Kidney epithelial cell (primary cell): ENCODE results near the gene CD177. TPM values are rescaled to one million over a fixed set of nuclear protein-coding genes. Genes with fewer than 3 reads are reported as not detected.
"Not testable (repeated sequence)": the region's sequence is repeated elsewhere in the genome, so short reads cannot be mapped to it uniquely, and the experiment has no call there.

Source experiments
- DNase-seq: peaks from one replicate; pipeline ENCODE4 v3.0.0-alpha.2; 2010; ENCODE audit warnings: low read depth
- H3K27me3 ChIP-seq: 2 replicates; pipeline ENCODE4 v1.6.0; 2011; ENCODE audit warnings: low read length; ENCODE audit not compliant: control insufficient read depth, insufficient read depth
- H3K36me3 ChIP-seq: 2 replicates; pipeline ENCODE4 v1.5.1; 2011; ENCODE audit warnings: low read length; ENCODE audit not compliant: control insufficient read depth, insufficient read depth
- H3K4me3 ChIP-seq: 2 replicates; pipeline ENCODE4 v1.5.1; 2011; ENCODE audit warnings: low read depth, mild to moderate bottlenecking, control low read depth, low read length
- total RNA-seq: library from RNA; depleted of rRNA; stranded (reverse); fragments of >200 nt; gene quantifications from 2 replicates; pipeline ENCODE4 v1.2.3, GENCODE V29; 2015
- TF ChIP-seq, protein P1 (sequence below): IDR thresholded peaks from 2 replicates; pipeline ENCODE4 v1.5.1; 2011; ENCODE audit warnings: mild to moderate bottlenecking, moderate library complexity, low read length, control low read depth, inconsistent platforms; ENCODE audit not compliant: insufficient read depth, poor library complexity, severe bottlenecking

CD177 gene
- total RNA-seq, 1 donor from 2014 or later = 0.13 TPM

DNA sequence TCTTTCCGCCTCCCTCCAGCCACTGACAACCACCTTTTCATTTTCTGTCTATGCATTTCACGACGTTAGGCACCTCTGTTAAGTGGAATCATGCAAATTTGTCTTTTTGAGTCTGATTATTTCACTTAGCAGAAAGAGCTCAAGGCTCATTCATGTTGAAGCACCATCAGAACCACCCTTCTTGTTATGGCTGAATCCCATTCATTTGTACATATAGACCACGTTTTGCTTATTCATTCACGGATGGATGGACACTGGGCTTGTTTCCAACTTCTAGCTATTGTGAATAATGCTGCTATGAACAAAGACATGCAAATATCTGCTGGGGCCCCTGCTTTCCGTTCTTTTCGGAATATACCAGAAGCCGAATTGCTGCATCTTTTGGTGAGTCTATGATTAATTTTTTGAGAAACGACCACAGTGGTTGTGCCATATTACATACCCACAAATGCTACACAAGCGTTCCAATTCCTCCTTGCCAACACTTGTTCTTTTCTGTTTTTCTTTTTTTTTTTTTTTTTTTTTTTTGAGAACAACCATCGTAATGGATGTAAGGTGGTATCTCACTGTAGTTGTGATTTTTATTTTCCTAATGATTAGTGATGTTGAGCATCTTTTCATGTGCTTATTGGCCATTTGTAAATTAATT, 37.5 kb downstream of the CD177 start:
- H3K36me3 ChIP-seq, H3K4me3 ChIP-seq, H3K27me3 ChIP-seq, DNase-seq: not testable (repeated sequence)

DNA sequence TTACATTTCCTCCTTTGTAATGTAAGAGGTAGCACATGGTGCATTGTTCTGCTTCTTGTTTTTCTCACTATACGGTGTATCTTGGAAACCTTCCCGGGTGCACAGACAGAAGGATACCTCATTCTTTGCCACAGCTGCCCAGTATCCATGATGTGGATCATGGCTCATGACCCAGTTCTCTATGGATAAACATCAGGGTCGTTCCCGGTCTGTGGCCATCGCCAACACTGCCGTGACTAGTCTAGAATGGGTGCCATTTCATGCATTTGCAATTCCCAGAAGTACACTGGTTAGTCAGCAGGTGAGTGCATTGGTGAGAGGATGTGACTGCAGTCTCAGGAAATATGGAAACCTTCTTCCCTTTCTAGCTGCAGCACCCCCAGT, 38.1 kb downstream of the CD177 start:
- H3K27me3 ChIP-seq, H3K36me3 ChIP-seq, H3K4me3 ChIP-seq, DNase-seq: not testable (repeated sequence)

DNA sequence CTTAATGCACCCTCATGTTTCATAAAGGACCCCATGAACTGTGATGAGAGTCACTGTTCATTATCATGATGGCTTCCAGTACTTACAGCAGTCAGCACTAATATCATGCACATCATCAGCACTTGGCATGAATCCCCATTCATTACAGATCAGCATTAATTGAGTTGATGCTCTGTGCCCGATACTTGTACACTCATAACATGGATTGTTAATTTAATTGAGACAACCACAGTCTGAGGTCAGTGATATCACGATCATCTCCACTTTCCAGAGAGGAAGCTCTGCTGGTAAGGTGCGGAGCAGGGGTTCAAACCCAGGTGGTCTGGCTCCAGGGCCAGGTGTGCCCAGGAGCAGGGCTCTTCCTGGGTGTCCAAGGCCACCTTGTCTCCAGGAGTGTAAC, 40.0 kb downstream of the CD177 start:
- H3K4me3 ChIP-seq, H3K36me3 ChIP-seq, DNase-seq: not testable (repeated sequence)

DNA sequence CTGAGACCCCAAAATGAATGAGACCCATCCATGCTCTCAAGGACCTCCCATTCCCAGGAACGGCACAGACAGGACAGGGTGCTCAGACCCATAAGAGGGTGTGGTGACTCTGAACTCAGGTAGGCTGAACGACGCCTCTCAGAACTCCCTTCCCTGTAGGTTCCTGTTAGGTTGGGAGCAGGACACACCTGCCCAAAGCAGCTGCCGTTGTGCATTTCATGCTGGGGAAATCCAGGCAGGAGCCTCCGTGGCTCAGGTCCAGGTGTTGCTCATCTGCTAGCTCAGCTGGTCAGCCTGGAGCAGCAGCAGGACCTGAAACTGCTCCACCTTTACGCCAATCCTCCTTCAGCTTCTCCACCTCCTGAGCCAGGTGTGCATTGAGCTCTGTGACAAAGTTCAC, 42.1 kb downstream of the CD177 start:
- TF ChIP-seq, protein P1, sequence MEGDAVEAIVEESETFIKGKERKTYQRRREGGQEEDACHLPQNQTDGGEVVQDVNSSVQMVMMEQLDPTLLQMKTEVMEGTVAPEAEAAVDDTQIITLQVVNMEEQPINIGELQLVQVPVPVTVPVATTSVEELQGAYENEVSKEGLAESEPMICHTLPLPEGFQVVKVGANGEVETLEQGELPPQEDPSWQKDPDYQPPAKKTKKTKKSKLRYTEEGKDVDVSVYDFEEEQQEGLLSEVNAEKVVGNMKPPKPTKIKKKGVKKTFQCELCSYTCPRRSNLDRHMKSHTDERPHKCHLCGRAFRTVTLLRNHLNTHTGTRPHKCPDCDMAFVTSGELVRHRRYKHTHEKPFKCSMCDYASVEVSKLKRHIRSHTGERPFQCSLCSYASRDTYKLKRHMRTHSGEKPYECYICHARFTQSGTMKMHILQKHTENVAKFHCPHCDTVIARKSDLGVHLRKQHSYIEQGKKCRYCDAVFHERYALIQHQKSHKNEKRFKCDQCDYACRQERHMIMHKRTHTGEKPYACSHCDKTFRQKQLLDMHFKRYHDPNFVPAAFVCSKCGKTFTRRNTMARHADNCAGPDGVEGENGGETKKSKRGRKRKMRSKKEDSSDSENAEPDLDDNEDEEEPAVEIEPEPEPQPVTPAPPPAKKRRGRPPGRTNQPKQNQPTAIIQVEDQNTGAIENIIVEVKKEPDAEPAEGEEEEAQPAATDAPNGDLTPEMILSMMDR = no peak
- DNase-seq = no peak
- H3K27me3 ChIP-seq = no peaks in the 10 kb centered on the region
- H3K4me3 ChIP-seq = no peak overlapping the region
- no peaks in the 10 kb centered on the region for H3K36me3 ChIP-seq

More for the DNA sequence above, 40.0 kb downstream of the CD177 start:
- H3K27me3 ChIP-seq = not testable (repeated sequence)

DNA sequence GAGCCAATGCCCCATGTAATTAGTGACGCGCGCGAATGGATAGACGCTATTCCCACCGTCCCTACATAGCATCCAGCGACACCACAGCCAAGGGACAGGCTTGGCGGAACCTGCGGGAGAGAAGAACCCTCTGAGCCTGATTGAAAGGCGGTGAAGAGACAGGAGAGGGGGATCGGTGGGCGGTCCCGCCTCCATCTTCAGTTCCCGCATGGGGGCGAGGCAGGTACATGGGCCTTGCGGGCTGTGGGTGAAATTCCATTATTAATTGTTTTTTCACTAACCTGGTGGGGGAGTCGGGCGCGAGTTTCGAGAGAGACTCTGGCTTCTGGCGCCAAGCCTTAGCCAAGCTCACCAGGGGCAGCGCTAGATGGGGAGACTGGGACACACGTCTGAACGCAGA, 52.8 kb downstream of the CD177 start:
- no peaks in the 10 kb centered on the region for H3K27me3 ChIP-seq
- H3K4me3 ChIP-seq = no peak overlapping the region
- no peaks in the 10 kb centered on the region for H3K36me3 ChIP-seq
- DNase-seq = no peak
- TF ChIP-seq, protein P1 = no peak

DNA sequence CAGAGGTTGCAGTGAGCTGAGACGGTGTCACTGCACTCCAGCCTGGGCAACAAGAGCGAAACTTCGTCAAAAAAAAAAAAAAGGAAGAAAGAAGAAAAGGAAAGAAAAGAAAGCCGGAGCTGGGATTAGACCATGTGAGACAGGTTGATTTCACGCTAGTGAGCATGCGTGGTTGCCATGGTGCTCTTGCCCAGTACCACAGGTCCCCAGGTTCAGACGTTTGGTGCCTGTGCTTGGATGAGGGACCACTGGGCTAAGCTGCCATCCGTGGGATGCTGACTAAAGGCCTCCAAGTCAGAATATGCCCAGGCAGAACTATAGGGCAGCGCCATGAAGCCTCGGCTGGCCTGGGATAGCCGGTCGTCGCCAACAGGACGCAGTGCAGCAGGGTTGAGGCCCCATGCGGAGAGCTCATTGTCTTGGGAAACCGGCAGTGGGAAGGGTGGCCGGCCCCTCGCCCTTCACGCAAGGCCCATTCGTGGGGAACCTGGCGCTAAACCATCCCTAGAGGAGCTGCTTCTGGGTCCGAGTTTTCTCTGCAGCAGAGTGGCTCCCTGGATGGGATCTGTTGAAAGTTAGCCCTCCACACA, 54.0 kb downstream of the CD177 start:
- H3K27me3 ChIP-seq = no peaks in the 10 kb centered on the region
- TF ChIP-seq, protein P1 = no peak
- H3K36me3 ChIP-seq = no peaks in the 10 kb centered on the region
- no peak for DNase-seq
- no peak overlapping the region for H3K4me3 ChIP-seq

DNA sequence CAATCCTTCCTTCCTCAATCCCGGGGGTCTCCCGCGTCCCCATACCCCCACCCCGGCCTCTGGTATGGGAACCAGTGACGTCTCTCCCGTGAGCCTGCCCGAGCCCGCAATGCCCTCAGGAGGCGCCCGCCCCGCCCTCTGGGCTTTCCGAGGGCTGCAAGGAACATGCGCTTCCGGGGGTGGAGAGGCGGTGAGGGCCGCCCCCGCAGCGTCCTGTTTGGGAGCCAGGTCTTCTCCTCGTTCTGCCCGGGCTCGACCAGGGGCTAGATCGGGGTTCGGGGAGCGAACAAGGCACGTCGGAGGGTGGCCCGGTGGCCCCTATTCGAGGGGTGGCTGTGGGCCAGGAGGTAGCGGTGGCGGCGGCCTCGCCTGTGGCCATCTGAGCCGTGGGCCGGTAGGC, 54.6 kb downstream of the CD177 start:
- TF ChIP-seq, protein P1 = no peak
- H3K4me3 ChIP-seq = no peak overlapping the region
- DNase-seq = no peak
- no peaks in the 10 kb centered on the region for H3K36me3 ChIP-seq
- no peaks in the 10 kb centered on the region for H3K27me3 ChIP-seq
